GM23338 (cell line): ENCODE data around the gene VMO1. TPM values are rescaled to one million over a fixed set of nuclear protein-coding genes. Genes with fewer than 3 reads are reported as not detected.
A peak's percentile ranks its signal among the peaks of the same experiment; 100 is the strongest.

Experiments used
- ATAC-seq: fragments of 200-7000 bp; cut with Tn5 transposase; 3 replicates; pipeline ENCODE4 v1.9.1; 2020
- DNase-seq: peaks from one replicate; pipeline ENCODE4 v3.0.0-alpha.2; 2015; ENCODE audit warnings: low spot score
- H2AFZ ChIP-seq: fragments of 200-600 bp; sonication (generic); 2 replicates; pipeline ENCODE4 v1.8.0; 2016; ENCODE audit warnings: antibody characterized with exemption, mild to moderate bottlenecking, moderate library complexity
- H3F3A ChIP-seq: fragments of 200-600 bp; sonication (generic); replicated peaks from 2 replicates; pipeline ENCODE4 v1.8.0; 2017; ENCODE audit warnings: antibody characterized with exemption, mixed run types, low read depth
- H3K27ac ChIP-seq: fragments of 200-600 bp; sonication (generic); 2 replicates; pipeline ENCODE4 v1.6.1; 2016; ENCODE audit warnings: low read depth
- H3K27me3 ChIP-seq: fragments of 200-600 bp; sonication (generic); 2 replicates; pipeline ENCODE4 v1.8.0; 2016; ENCODE audit warnings: mild to moderate bottlenecking, mixed run types, moderate library complexity; ENCODE audit not compliant: insufficient read depth
- H3K36me3 ChIP-seq: fragments of 200-600 bp; sonication (generic); 2 replicates; pipeline ENCODE4 v1.8.0; 2016; ENCODE audit warnings: mild to moderate bottlenecking; ENCODE audit not compliant: insufficient read depth
- H3K4me1 ChIP-seq: fragments of 200-600 bp; sonication (generic); 2 replicates; pipeline ENCODE4 v1.8.0; 2016; ENCODE audit warnings: mild to moderate bottlenecking, moderate library complexity; ENCODE audit not compliant: insufficient read depth
- H3K4me2 ChIP-seq: fragments of 200-600 bp; sonication (generic); 2 replicates; pipeline ENCODE4 v1.7.1; 2017; ENCODE audit warnings: mixed run types
- H3K4me3 ChIP-seq: fragments of 200-600 bp; sonication (generic); 2 replicates; pipeline ENCODE4 v1.6.1; 2016; ENCODE audit warnings: mixed run types
- H3K79me2 ChIP-seq: fragments of 200-600 bp; sonication (generic); replicated peaks from 2 replicates; pipeline ENCODE4 v1.8.0; 2017; ENCODE audit warnings: mild to moderate bottlenecking; ENCODE audit not compliant: insufficient read depth
- H3K9me2 ChIP-seq: fragments of 200-600 bp; sonication (generic); 2 replicates; pipeline ENCODE4 v1.8.0; 2017; ENCODE audit not compliant: insufficient read depth
- H4K20me1 ChIP-seq: fragments of 200-600 bp; sonication (generic); replicated peaks from 2 replicates; pipeline ENCODE4 v1.8.0; 2017; ENCODE audit warnings: mild to moderate bottlenecking; ENCODE audit not compliant: insufficient read depth
- H3K27ac Mint-ChIP-seq: 2 replicates; pipeline ENCODE4 v1.8.0; 2020; ENCODE audit warnings: inconsistent platforms, mild to moderate bottlenecking, moderate library complexity, mixed read lengths
- H3K27me3 Mint-ChIP-seq: 3 replicates; pipeline ENCODE4 v1.8.0; 2022; ENCODE audit warnings: low read depth, mild to moderate bottlenecking, moderate library complexity, mixed read lengths, inconsistent platforms; ENCODE audit not compliant: insufficient read depth, poor library complexity
- H3K36me3 Mint-ChIP-seq: 3 replicates; pipeline ENCODE4 v1.8.0; 2021; ENCODE audit warnings: low read depth, mild to moderate bottlenecking, inconsistent platforms, moderate library complexity, mixed read lengths
- H3K4me1 Mint-ChIP-seq: 3 replicates; pipeline ENCODE4 v1.8.0; 2020; ENCODE audit warnings: mild to moderate bottlenecking, inconsistent platforms, mixed read lengths
- H3K4me3 Mint-ChIP-seq: 3 replicates; pipeline ENCODE4 v1.8.0; 2021; ENCODE audit warnings: moderate library complexity, mild to moderate bottlenecking, inconsistent platforms, mixed read lengths
- H3K9me3 Mint-ChIP-seq: 3 replicates; pipeline ENCODE4 v1.8.0; 2020; ENCODE audit warnings: moderate library complexity, mild to moderate bottlenecking, inconsistent platforms, mixed read lengths
- CTCF ChIP-seq, 2 experiments: fragments of 200-600 bp in 1 of 2; sonication (generic) in 1 of 2; conservative IDR thresholded peaks; 2 replicates each; pipeline versions ENCODE4 v1.5.1 to v1.6.1; 2016 to 2017; ENCODE audit warnings: antibody characterized with exemption in 2 of 2, low read depth in 2 of 2, mild to moderate bottlenecking in 2 of 2, moderate library complexity in 1 of 2
- EZH2 ChIP-seq: fragments of 200-600 bp; sonication (generic); IDR thresholded peaks from one replicate; pipeline ENCODE4 v1.8.0; 2017; ENCODE audit warnings: antibody characterized with exemption, mild to moderate bottlenecking, low read depth; ENCODE audit not compliant: unreplicated experiment
- EZH2phosphoT487 ChIP-seq: fragments of 200-600 bp; sonication (generic); IDR thresholded peaks from one replicate; pipeline ENCODE4 v1.8.1; 2018; ENCODE audit warnings: antibody characterized with exemption; ENCODE audit not compliant: unreplicated experiment
- JUNB ChIP-seq: IDR thresholded peaks from one replicate; pipeline ENCODE4 v1.6.1; 2016; ENCODE audit warnings: antibody characterized with exemption; ENCODE audit not compliant: unreplicated experiment
- NANOG ChIP-seq: IDR thresholded peaks from 2 replicates; pipeline ENCODE4 v1.6.1; 2016; ENCODE audit warnings: antibody characterized with exemption, borderline replicate concordance
- POLR2AphosphoS5 ChIP-seq: IDR thresholded peaks from 2 replicates; pipeline ENCODE4 v1.6.1; 2016; ENCODE audit warnings: antibody characterized with exemption, low read depth
- REST ChIP-seq: IDR thresholded peaks from one replicate; pipeline ENCODE4 v1.6.1; 2018; ENCODE audit warnings: antibody characterized with exemption; ENCODE audit not compliant: unreplicated experiment
- STAT1 ChIP-seq: IDR thresholded peaks from one replicate; pipeline ENCODE4 v1.6.1; 2016; ENCODE audit warnings: antibody characterized with exemption; ENCODE audit not compliant: unreplicated experiment
- ZNF114 ChIP-seq: fragments of 250-450 bp; sonication (Bioruptor Pico); IDR thresholded peaks from 2 replicates; pipeline ENCODE4 v1.5.0; 2020; ENCODE audit warnings: mild to moderate bottlenecking, moderate library complexity
- ZNF331 ChIP-seq: fragments of 250-450 bp; sonication (Bioruptor Pico); IDR thresholded peaks from 2 replicates; pipeline ENCODE4 v1.5.0; 2020; ENCODE audit warnings: low read depth, mild to moderate bottlenecking, moderate library complexity
- ZNF462 ChIP-seq: fragments of 250-450 bp; sonication (Bioruptor Pico); IDR thresholded peaks from 2 replicates; pipeline ENCODE4 v1.5.0; 2020; ENCODE audit warnings: mild to moderate bottlenecking, moderate library complexity
- polyA plus RNA-seq: library from polyadenylated mRNA; unstranded; fragments of >200 nt; fragmentation: Nextera tagmentation; extraction: Ambion mirVana; gene quantifications from 2 replicates; pipeline ENCODE4 v1.2.1, GENCODE V29; 2016
- total RNA-seq: library from RNA; depleted of rRNA; stranded (reverse); fragments of >200 nt; shearing (Covaris generic); gene quantifications from 2 replicates; pipeline ENCODE4 v1.2.3, GENCODE V29; 2014
- TF ChIP-seq, protein P1 (sequence below): IDR thresholded peaks from 2 replicates; pipeline ENCODE4 v1.6.1; 2016; ENCODE audit warnings: antibody characterized with exemption

The VMO1 gene
- total and polyA plus RNA-seq, 2 experiments from 2014 or later: 0.38 to 0.47 TPM

- Histone ChIP-seq H3F3A (peaks cover 16% of the 10 kb centered on the region; the same call in 1 of the 2 replicates), H3K27me3 (peaks cover 42% of the 10 kb centered on the region), H3K4me3 (peak overlapping the region; percentile 87), H3K4me1 (peaks cover 28% of the 10 kb centered on the region), H3K4me2 (peak overlapping the region; percentile 99), H4K20me1 (no peaks in the 10 kb centered on the region), H3K9me2 (no peaks in the 10 kb centered on the region), H3K79me2 (no peaks in the 10 kb centered on the region), H3K27ac (no peak overlapping the region), H3K36me3 (no peaks in the 10 kb centered on the region), H2AFZ (no peak overlapping the region)
- DNase-seq (no peak), ATAC-seq (no peak)
- peak overlapping the region; percentile 82 for H3K4me3 Mint-ChIP-seq
- H3K9me3 Mint-ChIP-seq: no peaks in the 10 kb centered on the region; the same call in 2 of the 3 replicates
- no peak for TF ChIP-seq JUNB
- TF ChIP-seq STAT1: no peak
- TF ChIP-seq, protein P1, sequence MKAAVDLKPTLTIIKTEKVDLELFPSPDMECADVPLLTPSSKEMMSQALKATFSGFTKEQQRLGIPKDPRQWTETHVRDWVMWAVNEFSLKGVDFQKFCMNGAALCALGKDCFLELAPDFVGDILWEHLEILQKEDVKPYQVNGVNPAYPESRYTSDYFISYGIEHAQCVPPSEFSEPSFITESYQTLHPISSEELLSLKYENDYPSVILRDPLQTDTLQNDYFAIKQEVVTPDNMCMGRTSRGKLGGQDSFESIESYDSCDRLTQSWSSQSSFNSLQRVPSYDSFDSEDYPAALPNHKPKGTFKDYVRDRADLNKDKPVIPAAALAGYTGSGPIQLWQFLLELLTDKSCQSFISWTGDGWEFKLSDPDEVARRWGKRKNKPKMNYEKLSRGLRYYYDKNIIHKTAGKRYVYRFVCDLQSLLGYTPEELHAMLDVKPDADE: no peak
- no peak for TF ChIP-seq CTCF (conservative IDR thresholded peaks at IDR 0.05; ENCODE audit: low read depth in 2 of 2)
- TF ChIP-seq ZNF114: no peak
- no peak for TF ChIP-seq EZH2
- no peak for TF ChIP-seq REST
- no peak for TF ChIP-seq EZH2phosphoT487
- no peak for TF ChIP-seq POLR2AphosphoS5
- TF ChIP-seq ZNF331: no peak
- TF ChIP-seq NANOG: no peak
- no peak for TF ChIP-seq ZNF462 (CRISPR knock-in tag)
- H3K4me1 Mint-ChIP-seq: peaks cover 23% of the 10 kb centered on the region
- H3K27ac Mint-ChIP-seq: no peak overlapping the region
- H3K27me3 Mint-ChIP-seq: peaks cover 41% of the 10 kb centered on the region
- peaks cover 5% of the 10 kb centered on the region; the same call in 1 of the 3 replicates for H3K36me3 Mint-ChIP-seq
These were observed 4.5 kb upstream of the VMO1 start for GRCh38 chr17:4790705-4791088.
